ENCODE results near the gene ZNF431.
"Not testable (repeated sequence)": the region's sequence is repeated elsewhere in the genome, so short reads cannot be mapped to it uniquely, and the experiment has no call there.

The ZNF431 gene

GRCh38 chr19:21141787-21142464 lies at the start of gene ZNF431:
Gene ZNF431, plus strand, starts transcription at chr19:21142040. Its CDS starts 144 bp downstream, at chr19:21142184.
- peak; percentile 92 for DNase-seq

GRCh38 chr19:21092109-21092508 lies 49.7 kb upstream of the ZNF431 start:
- DNase-seq, result no peak

GRCh38 chr19:21094347-21095025 lies 47.4 kb upstream of the ZNF431 start:
- DNase-seq, result no peak

- no peak for DNase-seq
Observed at GRCh38 chr19:21098291-21098690, 43.5 kb upstream of the ZNF431 start.

- no peak for DNase-seq
Observed at GRCh38 chr19:21101521-21102242, 40.2 kb upstream of the ZNF431 start.

- no peak for DNase-seq
Observed at GRCh38 chr19:21109116-21109515, 32.7 kb upstream of the ZNF431 start.

GRCh38 chr19:21110183-21110582 lies 31.7 kb upstream of the ZNF431 start:
- DNase-seq, result no peak

- no peak for DNase-seq
Observed at GRCh38 chr19:21115430-21115829, 26.4 kb upstream of the ZNF431 start.

- DNase-seq, result no peak
Observed at GRCh38 chr19:21117041-21117907, 24.6 kb upstream of the ZNF431 start.

GRCh38 chr19:21126078-21126477 lies 15.8 kb upstream of the ZNF431 start:
- DNase-seq, result no peak

GRCh38 chr19:21127001-21127400 lies 14.8 kb upstream of the ZNF431 start:
- DNase-seq, result no peak

GRCh38 chr19:21127898-21128297 lies 13.9 kb upstream of the ZNF431 start:
- no peak for DNase-seq

- no peak for DNase-seq
Observed at GRCh38 chr19:21128901-21129698, 12.7 kb upstream of the ZNF431 start.

- DNase-seq, result no peak
Observed at GRCh38 chr19:21130097-21130775, 11.6 kb upstream of the ZNF431 start.

GRCh38 chr19:21133633-21134032 lies 8.2 kb upstream of the ZNF431 start:
- DNase-seq, result no peak

GRCh38 chr19:21134934-21135366 lies 6.9 kb upstream of the ZNF431 start:
- no peak for DNase-seq

- DNase-seq, result no peak
Observed at GRCh38 chr19:21135433-21135832, 6.4 kb upstream of the ZNF431 start.

- DNase-seq, result no peak
Observed at GRCh38 chr19:21138130-21138529, 3.7 kb upstream of the ZNF431 start.

- DNase-seq, result not testable (repeated sequence)
Observed at GRCh38 chr19:21141006-21141405, 834 bp upstream of the ZNF431 start.

- no peak for DNase-seq
Observed at GRCh38 chr19:21143428-21143827, 1.6 kb downstream of the ZNF431 start.

GRCh38 chr19:21143854-21144253 lies 2.0 kb downstream of the ZNF431 start:
- peak; percentile 5 for DNase-seq

All from activated CD4-positive, alpha-beta T cell treated with anti-CD3 and anti-CD28 coated beads for 48 hours (primary cell).